Activated T-cell treated with anti-CD3 and anti-CD28 coated beads, Interleukin-2, amount 50 U/mL, for 48 hours (primary cell): ENCODE data around the gene MAPK12.
A peak's percentile ranks its signal among the peaks of the same experiment; 100 is the strongest.

Source experiments
- DNase-seq, 2 experiments: peaks; one replicate each; pipeline ENCODE4 v3.0.0-alpha.2; 2020

The MAPK12 gene

DNA sequence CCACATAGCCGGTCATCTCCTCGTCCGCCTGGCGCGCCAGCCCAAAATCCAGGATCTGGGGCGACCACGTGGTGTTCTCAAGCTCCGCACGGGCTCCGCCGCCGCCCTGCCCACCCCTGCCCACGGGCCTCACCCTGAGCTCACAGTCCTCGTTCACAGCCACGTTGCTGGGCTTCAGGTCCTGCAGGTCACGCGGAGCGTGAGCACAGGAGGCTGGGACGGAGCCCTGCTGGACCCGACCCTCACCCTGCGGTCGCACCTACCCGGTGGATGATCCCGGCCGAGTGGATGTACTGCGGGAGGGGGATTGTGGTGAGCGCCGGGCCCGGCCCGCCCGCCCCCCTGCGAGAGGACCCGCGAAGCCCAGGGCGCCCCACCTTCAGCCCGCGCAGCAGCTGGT, 5.5 kb upstream of the MAPK12 start:
- DNase-seq = no peak

DNA sequence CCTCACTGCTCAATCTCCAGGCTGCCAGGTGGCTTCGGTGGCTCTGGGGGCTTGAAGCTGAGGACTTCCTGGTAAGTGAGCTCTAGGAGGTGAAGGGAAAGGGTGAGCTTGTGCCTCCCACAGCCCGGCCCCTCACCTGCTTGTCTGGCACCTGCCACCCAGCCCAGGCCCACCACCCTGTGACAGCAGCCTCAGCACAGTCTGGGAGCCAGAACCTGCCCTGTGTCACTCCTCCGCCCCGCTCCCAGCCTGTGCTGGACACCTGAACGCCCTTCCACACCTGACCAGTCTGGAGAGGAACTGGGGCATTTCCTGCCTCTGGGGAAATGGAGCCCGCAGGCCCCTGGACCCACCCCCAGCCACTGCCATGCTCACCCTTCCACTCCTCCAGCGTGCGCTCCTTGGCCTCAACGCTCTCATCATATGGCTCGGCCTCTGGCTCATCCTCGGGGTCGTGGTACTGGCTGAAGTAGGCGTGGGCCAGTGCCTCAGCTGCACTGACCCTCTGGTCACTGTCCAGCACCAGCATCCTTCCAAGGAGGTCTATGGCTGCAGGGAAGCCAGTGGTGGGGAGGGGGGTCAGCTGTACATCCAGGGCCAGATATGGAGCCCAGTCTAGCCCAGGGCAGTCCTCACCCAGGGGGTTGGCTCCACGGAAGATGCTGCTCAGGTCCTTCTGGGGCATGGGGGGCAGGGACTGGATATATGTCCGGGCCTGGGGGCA, 3.6 kb upstream of the MAPK12 start:
- DNase-seq = no peak

DNA sequence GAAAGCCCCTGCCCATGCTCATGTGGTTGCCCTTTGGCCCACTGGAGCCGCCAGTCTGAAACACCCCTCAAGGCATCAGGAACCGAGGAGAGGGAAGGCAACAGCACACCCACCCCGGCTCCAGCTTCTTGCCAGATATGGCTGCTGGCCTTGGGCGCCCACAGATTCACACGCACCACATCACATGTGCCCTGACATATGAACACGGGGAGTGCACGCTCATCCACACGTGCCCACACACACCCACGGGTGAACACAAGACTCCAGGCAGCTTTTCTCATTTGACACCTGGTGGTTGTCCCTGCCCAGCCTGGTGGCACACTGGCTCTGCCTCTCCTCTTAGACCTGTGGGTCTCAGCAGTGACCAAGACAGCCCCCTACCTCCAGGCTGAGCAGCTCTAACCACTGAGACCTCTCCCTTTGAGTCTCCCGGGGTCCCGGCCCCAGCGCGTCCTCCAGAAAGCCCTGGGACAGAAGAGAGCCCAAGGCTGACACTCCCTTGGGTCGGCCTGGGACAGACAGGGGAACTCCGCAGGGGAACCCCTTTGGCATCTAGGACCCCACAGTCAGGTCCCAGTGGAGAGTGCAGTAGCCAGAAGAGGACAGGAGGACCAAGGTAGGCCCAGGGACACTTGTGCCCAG, 2.7 kb upstream of the MAPK12 start:
- DNase-seq = no peak

DNA sequence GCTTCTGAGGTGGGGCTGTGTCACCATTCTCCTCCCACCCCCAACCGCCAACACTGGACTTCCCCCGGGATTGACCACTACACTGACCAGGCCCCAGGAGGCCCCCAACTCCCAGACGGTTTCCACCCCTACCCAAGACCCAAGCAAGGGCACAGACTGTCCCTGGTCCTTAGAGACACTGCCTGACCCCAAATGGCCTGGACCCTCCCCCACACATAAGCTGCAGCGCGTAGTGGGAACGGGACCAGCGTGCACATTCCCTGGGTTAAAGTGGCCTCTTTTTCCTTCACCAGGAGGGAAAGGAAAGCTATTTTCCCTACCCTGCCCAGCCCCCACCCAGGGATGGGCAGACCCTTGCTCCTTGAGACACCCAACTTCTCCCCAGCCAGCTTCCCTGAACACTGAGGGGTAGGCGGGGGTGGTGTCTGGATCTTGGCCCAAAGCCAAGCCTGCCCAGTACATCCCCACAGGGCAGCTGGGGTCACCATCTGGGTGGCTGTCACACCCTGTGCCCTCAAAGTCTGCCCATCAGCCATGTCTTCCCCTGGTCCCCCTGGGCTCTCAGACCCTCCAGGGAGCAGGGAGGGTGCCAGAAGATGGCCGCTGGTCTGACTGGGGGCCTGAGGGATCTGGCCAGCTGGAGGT, 1.6 kb upstream of the MAPK12 start:
- no peak for DNase-seq

GRCh38 chr22:50262460-50262911, 1.0 kb upstream of the MAPK12 start:
- DNase-seq = no peak

GRCh38 chr22:50260801-50261614, 475 bp downstream of the MAPK12 start:
- peak; percentile 53 to 67 for DNase-seq

- no peak for DNase-seq
Observed at GRCh38 chr22:50260434-50260800, 1.1 kb downstream of the MAPK12 start.

DNA sequence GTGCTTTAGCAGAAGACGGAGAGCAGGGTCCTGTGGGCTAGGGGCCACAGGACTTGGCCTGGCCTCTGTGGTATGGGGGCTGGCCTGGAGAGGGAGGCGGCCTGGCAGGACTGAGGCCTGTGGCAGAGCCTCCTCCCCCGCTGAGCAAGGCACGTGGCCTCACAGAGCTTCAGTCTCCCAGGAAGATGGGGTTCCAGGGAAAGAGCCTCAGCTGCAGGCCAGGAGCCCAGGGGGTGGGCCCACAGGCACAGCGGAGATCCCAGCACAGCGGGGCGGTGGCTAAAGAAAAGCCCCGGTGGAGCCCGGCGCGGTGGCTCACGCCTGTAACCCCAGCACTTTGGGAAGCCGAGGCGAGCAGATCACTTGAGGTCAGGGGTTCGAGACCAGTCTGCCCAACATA, 2.2 kb downstream of the MAPK12 start:
- DNase-seq = no peak

GRCh38 chr22:50258361-50259292, 2.9 kb downstream of the MAPK12 start:
- DNase-seq = no peak

DNA sequence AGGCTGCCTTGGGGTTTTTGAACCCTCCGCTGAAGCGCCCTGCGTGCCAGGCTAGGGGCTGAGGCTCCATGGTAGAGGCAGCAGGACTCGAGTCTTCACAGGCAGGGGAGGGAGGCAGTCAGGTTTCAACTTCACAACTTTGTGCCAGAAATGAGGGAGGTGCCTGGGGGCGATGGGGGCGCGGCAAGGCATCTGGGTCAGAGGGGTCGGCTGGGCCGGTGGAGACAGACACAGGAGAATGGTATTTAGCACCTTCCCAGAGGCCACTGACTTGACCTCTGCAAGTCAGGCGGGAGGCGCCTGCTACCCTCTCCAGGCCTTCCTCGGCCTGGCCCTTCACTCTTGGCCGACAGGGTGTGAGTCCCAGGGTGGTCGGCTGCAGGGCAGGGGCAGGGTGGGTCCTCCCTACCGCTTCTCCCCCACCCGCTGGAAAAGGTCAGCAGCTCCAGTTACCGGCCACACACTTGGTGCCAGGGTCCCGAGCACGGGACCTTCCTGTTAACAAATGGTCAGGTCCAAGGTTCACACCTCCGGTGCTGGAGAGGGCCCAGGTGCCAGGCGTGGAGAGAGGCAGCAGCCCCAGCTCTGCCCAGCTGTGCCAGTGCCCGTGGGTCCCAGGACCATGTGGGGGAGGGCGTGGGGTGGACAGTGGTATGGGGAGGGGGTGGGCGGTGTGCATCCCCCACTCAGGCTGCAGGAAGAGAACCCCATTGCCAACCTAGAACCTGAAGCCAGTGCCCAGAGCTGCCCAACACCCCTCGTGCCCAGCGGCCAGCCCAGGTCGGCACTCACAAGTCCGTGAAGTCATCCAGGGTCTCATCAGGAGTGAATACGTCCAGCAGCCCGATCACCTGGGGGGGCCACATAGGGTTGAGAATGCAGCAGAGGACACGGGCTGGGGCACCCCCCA, 3.8 kb downstream of the MAPK12 start:
- no peak for DNase-seq

GRCh38 chr22:50257041-50257440, 4.4 kb downstream of the MAPK12 start:
- no peak for DNase-seq

DNA sequence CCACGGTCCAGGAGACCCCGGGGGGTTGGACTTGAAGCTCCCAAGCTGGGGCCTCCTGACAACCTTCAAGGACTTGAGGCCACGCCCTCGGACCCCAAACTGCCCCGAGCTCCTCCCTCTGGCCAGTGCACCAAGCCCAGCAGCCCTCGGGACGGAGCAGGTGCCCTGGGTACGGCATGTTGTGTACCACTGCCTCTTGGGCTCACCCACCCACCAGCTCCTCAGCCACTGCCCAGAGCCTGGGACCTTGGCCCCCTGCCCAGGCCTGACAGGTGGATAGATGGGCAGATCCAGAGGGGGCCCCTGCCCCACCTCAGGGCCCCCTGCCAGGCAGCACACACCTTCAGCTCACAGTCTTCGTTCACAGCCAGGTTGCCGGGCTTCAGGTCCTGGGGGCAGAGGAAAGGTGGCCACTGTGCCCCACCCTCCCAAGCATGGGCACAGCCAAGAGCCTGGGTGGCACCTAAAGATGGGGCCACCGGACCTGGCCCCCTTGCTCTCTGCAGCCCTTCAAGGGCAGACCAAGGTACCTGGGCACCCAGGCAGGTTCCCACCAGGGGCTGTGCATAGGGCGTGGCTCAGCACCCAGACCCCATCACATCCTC, 5.1 kb downstream of the MAPK12 start:
- DNase-seq = no peak

DNA sequence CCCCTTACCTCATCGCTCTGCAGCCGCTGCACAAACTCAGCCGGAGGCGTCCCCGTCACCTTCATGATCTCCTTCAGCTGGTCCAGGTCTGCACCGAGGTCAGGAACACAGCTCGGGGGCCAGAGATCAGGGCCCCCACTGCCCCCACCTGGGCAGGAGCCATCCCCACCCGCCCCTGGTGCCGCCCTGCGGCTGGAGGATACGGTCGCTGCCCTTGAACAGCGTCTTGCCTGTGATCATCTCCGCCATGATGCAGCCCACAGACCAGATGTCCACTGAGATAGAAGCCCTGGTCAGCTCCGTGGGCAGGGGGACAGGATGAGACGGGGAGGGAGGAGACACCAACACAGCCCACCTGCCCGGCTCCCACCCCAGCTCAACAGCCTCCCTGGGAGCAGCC, 5.9 kb downstream of the MAPK12 start:
- no peak for DNase-seq

GRCh38 chr22:50255099-50255498, 6.4 kb downstream of the MAPK12 start:
- DNase-seq = no peak

DNA sequence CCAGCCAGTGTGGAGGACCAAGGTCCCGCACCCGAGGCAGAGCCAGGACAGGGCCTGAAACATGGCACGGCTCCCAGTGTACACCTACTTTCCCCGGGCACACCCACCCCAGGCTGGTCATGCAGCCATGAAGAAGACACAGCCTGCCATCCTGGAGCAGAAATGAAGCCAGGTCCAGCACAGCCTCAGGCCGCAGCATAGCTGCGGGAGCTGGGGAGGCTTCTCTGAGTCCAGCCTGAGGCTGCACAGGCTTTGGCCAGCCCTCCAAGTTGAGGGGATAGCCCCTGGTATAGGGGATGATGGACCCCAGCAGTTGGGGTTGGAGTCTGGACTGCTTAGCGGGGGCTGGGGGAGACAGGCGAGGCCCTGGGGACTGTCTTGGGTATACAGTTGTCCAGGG, 7.5 kb downstream of the MAPK12 start:
- no peak for DNase-seq

- no peak for DNase-seq
Observed at GRCh38 chr22:50253046-50253915, 8.2 kb downstream of the MAPK12 start.

GRCh38 chr22:50252082-50253045, 9.1 kb downstream of the MAPK12 start:
- peak; percentile 80 to 81 for DNase-seq

GRCh38 chr22:50251477-50252081, 9.9 kb downstream of the MAPK12 start:
- DNase-seq = no peak
